Measurements from ENCODE around the gene MARCO. TPM values are rescaled to one million over a fixed set of nuclear protein-coding genes. Genes with fewer than 3 reads are reported as not detected.

Gene MARCO
- total and polyA plus RNA-seq, 2 donors (not counting 3 experiments of a cell fraction or from before 2014, with no cell fraction given), result not detected

DNA sequence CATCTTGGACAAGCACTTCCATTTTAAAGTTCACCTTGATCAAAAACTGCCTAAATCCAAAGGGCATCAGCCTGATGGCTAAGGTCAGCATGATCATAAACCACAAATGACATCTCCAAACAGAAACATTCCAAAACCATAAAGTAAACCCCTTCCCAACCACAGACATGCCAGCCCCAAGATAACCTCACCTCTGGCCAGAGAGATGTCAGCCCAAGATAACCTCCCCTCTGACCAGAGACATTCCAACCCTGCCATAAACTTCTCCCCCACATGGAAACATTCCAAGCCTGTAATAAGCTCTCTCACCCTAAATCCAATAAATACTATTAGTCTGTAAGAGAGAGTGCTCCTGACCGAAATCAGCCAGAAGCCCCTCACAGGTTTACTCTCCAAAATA, 18.6 kb upstream of the MARCO start:
- H3K9me3 ChIP-seq (replicated peaks; ENCODE audit: control insufficient read depth, insufficient read depth, low read length), result no peaks in the 10 kb centered on the region
- no peak overlapping the region for H3K27ac ChIP-seq (ENCODE audit: insufficient read depth, low read depth, low read length)
- no peaks in the 10 kb centered on the region for H3K36me3 ChIP-seq (ENCODE audit: control insufficient read depth in 2 of 2, extremely low read depth in 1 of 2, insufficient read depth in 2 of 2, low read length in 2 of 2)
- TF ChIP-seq, protein P1, sequence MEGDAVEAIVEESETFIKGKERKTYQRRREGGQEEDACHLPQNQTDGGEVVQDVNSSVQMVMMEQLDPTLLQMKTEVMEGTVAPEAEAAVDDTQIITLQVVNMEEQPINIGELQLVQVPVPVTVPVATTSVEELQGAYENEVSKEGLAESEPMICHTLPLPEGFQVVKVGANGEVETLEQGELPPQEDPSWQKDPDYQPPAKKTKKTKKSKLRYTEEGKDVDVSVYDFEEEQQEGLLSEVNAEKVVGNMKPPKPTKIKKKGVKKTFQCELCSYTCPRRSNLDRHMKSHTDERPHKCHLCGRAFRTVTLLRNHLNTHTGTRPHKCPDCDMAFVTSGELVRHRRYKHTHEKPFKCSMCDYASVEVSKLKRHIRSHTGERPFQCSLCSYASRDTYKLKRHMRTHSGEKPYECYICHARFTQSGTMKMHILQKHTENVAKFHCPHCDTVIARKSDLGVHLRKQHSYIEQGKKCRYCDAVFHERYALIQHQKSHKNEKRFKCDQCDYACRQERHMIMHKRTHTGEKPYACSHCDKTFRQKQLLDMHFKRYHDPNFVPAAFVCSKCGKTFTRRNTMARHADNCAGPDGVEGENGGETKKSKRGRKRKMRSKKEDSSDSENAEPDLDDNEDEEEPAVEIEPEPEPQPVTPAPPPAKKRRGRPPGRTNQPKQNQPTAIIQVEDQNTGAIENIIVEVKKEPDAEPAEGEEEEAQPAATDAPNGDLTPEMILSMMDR (IDR thresholded peaks at IDR 0.05; ENCODE audit: extremely low read depth in 1 of 2, insufficient read depth in 1 of 2, low read depth in 1 of 2, low read length in 2 of 2), result no peak
- TF ChIP-seq JUN (IDR thresholded peaks at IDR 0.05; ENCODE audit: borderline replicate concordance, insufficient read depth, insufficient read length, low read depth), result no peak
- no peak for TF ChIP-seq EZH2 (IDR thresholded peaks at IDR 0.05; ENCODE audit: borderline replicate concordance, low read depth, low read length, severe bottlenecking)
- TF ChIP-seq, protein P2, sequence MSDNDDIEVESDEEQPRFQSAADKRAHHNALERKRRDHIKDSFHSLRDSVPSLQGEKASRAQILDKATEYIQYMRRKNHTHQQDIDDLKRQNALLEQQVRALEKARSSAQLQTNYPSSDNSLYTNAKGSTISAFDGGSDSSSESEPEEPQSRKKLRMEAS (IDR thresholded peaks at IDR 0.05; ENCODE audit: insufficient read depth, insufficient read length), result no peak
- no peak for TF ChIP-seq POLR2AphosphoS5 (IDR thresholded peaks at IDR 0.05; ENCODE audit: insufficient read depth, low read depth, low read length)
- TF ChIP-seq FOS (IDR thresholded peaks at IDR 0.05; ENCODE audit: borderline replicate concordance, insufficient read depth, low read length), result no peak
- TF ChIP-seq GATA2 (IDR thresholded peaks at IDR 0.05; ENCODE audit: insufficient read depth, insufficient read length, low read depth, low read length), result no peak
- TF ChIP-seq POLR2A (IDR thresholded peaks at IDR 0.05; ENCODE audit: low read depth, low read length), result no peak
- TF ChIP-seq MYC (IDR thresholded peaks at IDR 0.05; ENCODE audit: low read depth, low read length), result no peak
- H3K27me3 ChIP-seq (ENCODE audit: control insufficient read depth in 2 of 2, insufficient read depth in 2 of 2, low read length in 2 of 2), result no peaks in the 10 kb centered on the region
- intact Hi-C loops (cut with micrococcal nuclease), result no loop called here
- H3K9me1 ChIP-seq (replicated peaks; ENCODE audit: control insufficient read depth, extremely low read depth, insufficient read depth, low read length), result no peaks in the 10 kb centered on the region
- no peak for FAIRE-seq
- no peak overlapping the region for H3K4me2 ChIP-seq (ENCODE audit: insufficient read depth, low read length)
- H3K4me3 ChIP-seq (replicated peaks in 1 of 3; ENCODE audit: insufficient read depth in 1 of 3, low read depth in 1 of 3, low read length in 3 of 3), result no peak overlapping the region
- CTCF ChIA-PET, result no interaction called here
- H3K4me1 ChIP-seq (ENCODE audit: control insufficient read depth, extremely low read depth, insufficient read depth, low read length), result no peaks in the 10 kb centered on the region
- BruUV-seq (replicated peaks), result no TSS peak
- H3K79me2 ChIP-seq (ENCODE audit: control insufficient read depth, insufficient read depth, low read length), result no peaks in the 10 kb centered on the region
- no peak for DNase-seq (ENCODE audit: low read depth, low spot score)
- no peak overlapping the region for H2AFZ ChIP-seq (ENCODE audit: low read depth, low read length)
- H4K20me1 ChIP-seq (replicated peaks; ENCODE audit: control insufficient read depth, extremely low read depth, insufficient read depth, low read length), result no peaks in the 10 kb centered on the region
- dilution Hi-C loops (cut with MboI; ENCODE audit: extremely low pct_ligation_motif_present, low sequenced_read_pairs), result no loop called here
- POLR2A ChIA-PET, result no interaction called here
- no peak overlapping the region for H3K9ac ChIP-seq (replicated peaks; ENCODE audit: extremely low read depth, insufficient read depth, low read length)
